HepG2 (cell line): ENCODE measurements around the gene VPS26B. TPM values are rescaled to one million over a fixed set of nuclear protein-coding genes. Genes with fewer than 3 reads are reported as not detected.

Experiments
- HDAC2 ChIP-seq: sonication (generic); formaldehyde crosslinking; IDR thresholded peaks from 2 replicates; pipeline ENCODE4 v1.4.0; 2020; ENCODE audit warnings: missing genetic modification reagents
- HNRNPH1 ChIP-seq: fragments of 200-400 bp; formaldehyde crosslinking; optimal IDR thresholded peaks from 2 replicates; pipeline ENCODE3; 2017; ENCODE audit warnings: mild to moderate bottlenecking, low read depth, low read length
- MATR3 ChIP-seq: sonication (generic); formaldehyde crosslinking; IDR thresholded peaks from 2 replicates; pipeline ENCODE4 v1.4.0; 2020; ENCODE audit warnings: missing genetic modification reagents
- MIER3 ChIP-seq: IDR thresholded peaks from 2 replicates; pipeline ENCODE4 v1.6.1; 2016; ENCODE audit warnings: missing compliant biosample characterization, borderline replicate concordance
- RCOR2 ChIP-seq: IDR thresholded peaks from 2 replicates; pipeline ENCODE4 v1.6.1; 2016; ENCODE audit warnings: missing biosample characterization, missing genetic modification reagents
- RNF2 ChIP-seq: fragments of 450-650 bp; conservative IDR thresholded peaks from 2 replicates; pipeline ENCODE4 v1.6.1; 2016; ENCODE audit warnings: low read depth
- SATB2 ChIP-seq: sonication (generic); formaldehyde crosslinking; IDR thresholded peaks from 2 replicates; pipeline ENCODE4 v1.5.0; 2020; ENCODE audit warnings: missing genetic modification reagents
- TBX2 ChIP-seq: sonication (generic); formaldehyde crosslinking; IDR thresholded peaks from 2 replicates; pipeline ENCODE4 v1.5.0; 2020; ENCODE audit warnings: missing genetic modification reagents, mild to moderate bottlenecking, borderline replicate concordance
- ZNF335 ChIP-seq: sonication (generic); formaldehyde crosslinking; IDR thresholded peaks from 2 replicates; pipeline ENCODE4 v1.4.0; 2020; ENCODE audit warnings: missing genetic modification reagents
- ZNF367 ChIP-seq: sonication (generic); formaldehyde crosslinking; IDR thresholded peaks from 2 replicates; pipeline ENCODE4 v1.4.0; 2020; ENCODE audit warnings: missing genetic modification reagents, borderline replicate concordance
- ZNF570 ChIP-seq: sonication (generic); formaldehyde crosslinking; IDR thresholded peaks from 2 replicates; pipeline ENCODE4 v1.4.0; 2020; ENCODE audit warnings: mild to moderate bottlenecking, missing genetic modification reagents, borderline replicate concordance
- ZNF589 ChIP-seq: sonication (generic); formaldehyde crosslinking; conservative IDR thresholded peaks from 2 replicates; pipeline ENCODE4 v1.8.0; 2022; ENCODE audit warnings: mild to moderate bottlenecking, moderate library complexity, missing genetic modification reagents
- ZNF615 ChIP-seq: sonication (generic); formaldehyde crosslinking; IDR thresholded peaks from 2 replicates; pipeline ENCODE4 v1.5.0; 2020; ENCODE audit warnings: mild to moderate bottlenecking, missing genetic modification reagents, borderline replicate concordance
- ZNF652 ChIP-seq: IDR thresholded peaks from 2 replicates; pipeline ENCODE4 v1.6.1; 2016; ENCODE audit warnings: low read depth, borderline replicate concordance
- ZNF703 ChIP-seq: sonication (generic); formaldehyde crosslinking; IDR thresholded peaks from 2 replicates; pipeline ENCODE4 v1.5.1; 2020; ENCODE audit warnings: missing genetic modification reagents, mild to moderate bottlenecking, moderate library complexity, borderline replicate concordance
- polyA plus RNA-seq, 8 experiments: library from polyadenylated mRNA; depleted of rRNA in 3 of 8; stranded (reverse) in 7 of 8; unstranded in 1 of 8; fragments of >200 nt; fragmentation: Illumina TruSeq in 4 of 8; extraction: Trizol in 4 of 8; gene quantifications; 2 replicates each; pipeline versions ENCODE4 v1.2.1 to v1.2.3, GENCODE V29; 2011 to 2016; ENCODE audit warnings: low read depth in 4 of 8, missing spikeins in 1 of 8, mixed read lengths in 1 of 8; ENCODE audit not compliant: insufficient read depth in 1 of 8
- total RNA-seq, 5 experiments: library from RNA; depleted of rRNA; stranded (reverse); fragments of >200 nt; fragmentation: Illumina TruSeq; extraction: Trizol; gene quantifications; 2 replicates each; pipeline ENCODE4 v1.2.3, GENCODE V29; 2016; ENCODE audit warnings: low read depth in 1 of 5
- TF ChIP-seq, protein P1 (sequence below): sonication (generic); formaldehyde crosslinking; IDR thresholded peaks from 2 replicates; pipeline ENCODE4 v1.4.0; 2020; ENCODE audit warnings: missing genetic modification reagents; ENCODE audit errors: not compliant biosample characterization
- TF ChIP-seq, protein P2 (sequence below): sonication (generic); formaldehyde crosslinking; IDR thresholded peaks from 2 replicates; pipeline ENCODE4 v1.4.0; 2020; ENCODE audit warnings: low read depth, mild to moderate bottlenecking, missing genetic modification reagents
- TF ChIP-seq, protein P3 (sequence below): IDR thresholded peaks from 2 replicates; pipeline ENCODE4 v1.6.1; 2016; ENCODE audit warnings: missing compliant biosample characterization, missing genetic modification reagents, borderline replicate concordance
- TF ChIP-seq, protein P4 (sequence below): sonication (generic); formaldehyde crosslinking; IDR thresholded peaks from 2 replicates; pipeline ENCODE4 v1.4.0; 2020; ENCODE audit warnings: missing genetic modification reagents, borderline replicate concordance
- TF ChIP-seq, protein P5 (sequence below): sonication (generic); formaldehyde crosslinking; IDR thresholded peaks from 2 replicates; pipeline ENCODE4 v1.8.0; 2022; ENCODE audit warnings: mild to moderate bottlenecking, missing genetic modification reagents, borderline replicate concordance
- TF ChIP-seq, protein P6 (sequence below): sonication (generic); formaldehyde crosslinking; IDR thresholded peaks from 2 replicates; pipeline ENCODE4 v1.4.0; 2020; ENCODE audit warnings: mild to moderate bottlenecking, low read depth, missing genetic modification reagents

The VPS26B gene
- total and polyA plus RNA-seq, 2 of the 13 experiments (the other 11 are each of a cell fraction or from before 2014, with no cell fraction given): 20.2 to 23.2 TPM

DNA sequence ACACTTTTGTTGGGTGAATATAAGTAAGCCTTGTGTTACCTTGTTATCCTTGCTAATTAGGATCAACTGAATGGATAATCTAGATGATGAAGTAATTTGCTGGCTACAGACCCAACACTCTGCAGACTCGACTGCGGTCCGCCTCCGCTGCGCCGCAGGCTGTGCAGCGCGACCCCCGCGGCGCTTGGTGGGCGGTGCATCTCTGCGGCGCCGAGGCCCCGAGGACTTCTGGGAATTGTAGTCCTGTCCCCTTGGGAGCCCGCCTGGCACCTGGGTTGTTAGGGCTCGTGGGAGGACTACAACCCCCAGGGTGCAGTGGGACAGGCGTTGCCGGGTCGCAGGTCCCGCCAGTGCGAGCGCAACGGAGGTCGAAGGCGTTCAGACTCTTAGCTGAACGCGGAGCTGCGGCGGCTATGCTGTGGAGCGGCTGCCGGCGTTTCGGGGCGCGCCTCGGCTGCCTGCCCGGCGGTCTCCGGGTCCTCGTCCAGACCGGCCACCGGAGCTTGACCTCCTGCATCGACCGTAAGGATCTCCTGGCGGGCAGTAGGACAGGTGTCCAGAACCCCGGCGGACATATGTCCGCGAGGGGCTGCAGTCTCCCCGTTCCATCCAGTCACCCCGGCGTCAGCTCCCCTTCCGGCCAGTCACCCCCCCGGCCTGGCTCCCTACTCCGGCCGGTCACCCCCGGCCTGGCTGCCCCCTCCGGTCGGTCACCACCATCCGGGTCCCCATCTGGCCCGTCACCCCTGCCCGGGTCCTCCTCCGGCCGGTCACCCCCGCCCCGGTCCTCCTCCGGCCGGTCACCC, 28.9 kb downstream of the VPS26B start, which contains the start of the genes ACAD8 and THYN1 (continued):
- TF ChIP-seq, protein P1, sequence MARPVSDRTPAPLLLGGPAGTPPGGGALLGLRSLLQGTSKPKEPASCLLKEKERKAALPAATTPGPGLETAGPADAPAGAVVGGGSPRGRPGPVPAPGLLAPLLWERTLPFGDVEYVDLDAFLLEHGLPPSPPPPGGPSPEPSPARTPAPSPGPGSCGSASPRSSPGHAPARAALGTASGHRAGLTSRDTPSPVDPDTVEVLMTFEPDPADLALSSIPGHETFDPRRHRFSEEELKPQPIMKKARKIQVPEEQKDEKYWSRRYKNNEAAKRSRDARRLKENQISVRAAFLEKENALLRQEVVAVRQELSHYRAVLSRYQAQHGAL (CRISPR knock-in tag): no peak
- peak; percentile 81 for TF ChIP-seq ZNF335 (CRISPR knock-in tag)
- 0 out of 2 replicates have a peak, but pooled peaks have one; percentile 43 for TF ChIP-seq ZNF703 (CRISPR knock-in tag)
- no peak for TF ChIP-seq HNRNPH1
- no peak for TF ChIP-seq RCOR2 (CRISPR knock-in tag)
- peak; percentile 77; the same call in 1 of the 2 replicates for TF ChIP-seq HDAC2 (CRISPR knock-in tag)
- TF ChIP-seq TBX2: peak; percentile 67; the same call in 1 of the 2 replicates
- TF ChIP-seq, protein P2, sequence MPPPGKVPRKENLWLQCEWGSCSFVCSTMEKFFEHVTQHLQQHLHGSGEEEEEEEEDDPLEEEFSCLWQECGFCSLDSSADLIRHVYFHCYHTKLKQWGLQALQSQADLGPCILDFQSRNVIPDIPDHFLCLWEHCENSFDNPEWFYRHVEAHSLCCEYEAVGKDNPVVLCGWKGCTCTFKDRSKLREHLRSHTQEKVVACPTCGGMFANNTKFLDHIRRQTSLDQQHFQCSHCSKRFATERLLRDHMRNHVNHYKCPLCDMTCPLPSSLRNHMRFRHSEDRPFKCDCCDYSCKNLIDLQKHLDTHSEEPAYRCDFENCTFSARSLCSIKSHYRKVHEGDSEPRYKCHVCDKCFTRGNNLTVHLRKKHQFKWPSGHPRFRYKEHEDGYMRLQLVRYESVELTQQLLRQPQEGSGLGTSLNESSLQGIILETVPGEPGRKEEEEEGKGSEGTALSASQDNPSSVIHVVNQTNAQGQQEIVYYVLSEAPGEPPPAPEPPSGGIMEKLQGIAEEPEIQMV: peak; percentile 89
- no peak for TF ChIP-seq ZNF652
- no peak for TF ChIP-seq RNF2
- no peak for TF ChIP-seq SATB2 (CRISPR knock-in tag)
- TF ChIP-seq, protein P3, sequence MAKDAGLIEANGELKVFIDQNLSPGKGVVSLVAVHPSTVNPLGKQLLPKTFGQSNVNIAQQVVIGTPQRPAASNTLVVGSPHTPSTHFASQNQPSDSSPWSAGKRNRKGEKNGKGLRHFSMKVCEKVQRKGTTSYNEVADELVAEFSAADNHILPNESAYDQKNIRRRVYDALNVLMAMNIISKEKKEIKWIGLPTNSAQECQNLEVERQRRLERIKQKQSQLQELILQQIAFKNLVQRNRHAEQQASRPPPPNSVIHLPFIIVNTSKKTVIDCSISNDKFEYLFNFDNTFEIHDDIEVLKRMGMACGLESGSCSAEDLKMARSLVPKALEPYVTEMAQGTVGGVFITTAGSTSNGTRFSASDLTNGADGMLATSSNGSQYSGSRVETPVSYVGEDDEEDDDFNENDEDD: peak; percentile 91
- TF ChIP-seq, protein P4, sequence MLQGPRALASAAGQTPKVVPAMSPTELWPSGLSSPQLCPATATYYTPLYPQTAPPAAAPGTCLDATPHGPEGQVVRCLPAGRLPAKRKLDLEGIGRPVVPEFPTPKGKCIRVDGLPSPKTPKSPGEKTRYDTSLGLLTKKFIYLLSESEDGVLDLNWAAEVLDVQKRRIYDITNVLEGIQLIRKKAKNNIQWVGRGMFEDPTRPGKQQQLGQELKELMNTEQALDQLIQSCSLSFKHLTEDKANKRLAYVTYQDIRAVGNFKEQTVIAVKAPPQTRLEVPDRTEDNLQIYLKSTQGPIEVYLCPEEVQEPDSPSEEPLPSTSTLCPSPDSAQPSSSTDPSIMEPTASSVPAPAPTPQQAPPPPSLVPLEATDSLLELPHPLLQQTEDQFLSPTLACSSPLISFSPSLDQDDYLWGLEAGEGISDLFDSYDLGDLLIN (CRISPR knock-in tag): no peak
- TF ChIP-seq, protein P5, sequence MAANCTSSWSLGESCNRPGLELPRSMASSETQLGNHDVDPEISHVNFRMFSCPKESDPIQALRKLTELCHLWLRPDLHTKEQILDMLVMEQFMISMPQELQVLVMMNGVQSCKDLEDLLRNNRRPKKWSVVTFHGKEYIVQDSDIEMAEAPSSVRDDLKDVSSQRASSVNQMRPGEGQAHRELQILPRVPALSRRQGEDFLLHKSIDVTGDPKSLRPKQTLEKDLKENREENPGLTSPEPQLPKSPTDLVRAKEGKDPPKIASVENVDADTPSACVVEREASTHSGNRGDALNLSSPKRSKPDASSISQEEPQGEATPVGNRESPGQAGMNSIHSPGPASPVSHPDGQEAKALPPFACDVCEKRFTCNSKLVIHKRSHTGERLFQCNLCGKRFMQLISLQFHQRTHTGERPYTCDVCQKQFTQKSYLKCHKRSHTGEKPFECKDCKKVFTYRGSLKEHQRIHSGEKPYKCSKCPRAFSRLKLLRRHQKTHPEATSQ: no peak
- peak; percentile 80; the same call in 1 of the 2 replicates for TF ChIP-seq MIER3 (CRISPR knock-in tag)
- no peak for TF ChIP-seq ZNF367 (CRISPR knock-in tag)
- TF ChIP-seq, protein P6, sequence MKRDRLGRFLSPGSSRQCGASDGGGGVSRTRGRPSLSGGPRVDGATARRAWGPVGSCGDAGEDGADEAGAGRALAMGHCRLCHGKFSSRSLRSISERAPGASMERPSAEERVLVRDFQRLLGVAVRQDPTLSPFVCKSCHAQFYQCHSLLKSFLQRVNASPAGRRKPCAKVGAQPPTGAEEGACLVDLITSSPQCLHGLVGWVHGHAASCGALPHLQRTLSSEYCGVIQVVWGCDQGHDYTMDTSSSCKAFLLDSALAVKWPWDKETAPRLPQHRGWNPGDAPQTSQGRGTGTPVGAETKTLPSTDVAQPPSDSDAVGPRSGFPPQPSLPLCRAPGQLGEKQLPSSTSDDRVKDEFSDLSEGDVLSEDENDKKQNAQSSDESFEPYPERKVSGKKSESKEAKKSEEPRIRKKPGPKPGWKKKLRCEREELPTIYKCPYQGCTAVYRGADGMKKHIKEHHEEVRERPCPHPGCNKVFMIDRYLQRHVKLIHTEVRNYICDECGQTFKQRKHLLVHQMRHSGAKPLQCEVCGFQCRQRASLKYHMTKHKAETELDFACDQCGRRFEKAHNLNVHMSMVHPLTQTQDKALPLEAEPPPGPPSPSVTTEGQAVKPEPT (CRISPR knock-in tag): no peak
- no peak for TF ChIP-seq ZNF570 (CRISPR knock-in tag)
- TF ChIP-seq ZNF589 (CRISPR knock-in tag): no peak
- no peak for TF ChIP-seq ZNF615
- no peak for TF ChIP-seq MATR3 (CRISPR knock-in tag)
